ENCODE data around the gene DCDC2. TPM values are rescaled to one million over a fixed set of nuclear protein-coding genes. Genes with fewer than 3 reads are reported as not detected.
"Not testable (repeated sequence)": the region's sequence is repeated elsewhere in the genome, so short reads cannot be mapped to it uniquely, and the experiment has no call there.

The DCDC2 gene
- total RNA-seq, 1 experiment from 2014 or later: 0.08 TPM

DNA sequence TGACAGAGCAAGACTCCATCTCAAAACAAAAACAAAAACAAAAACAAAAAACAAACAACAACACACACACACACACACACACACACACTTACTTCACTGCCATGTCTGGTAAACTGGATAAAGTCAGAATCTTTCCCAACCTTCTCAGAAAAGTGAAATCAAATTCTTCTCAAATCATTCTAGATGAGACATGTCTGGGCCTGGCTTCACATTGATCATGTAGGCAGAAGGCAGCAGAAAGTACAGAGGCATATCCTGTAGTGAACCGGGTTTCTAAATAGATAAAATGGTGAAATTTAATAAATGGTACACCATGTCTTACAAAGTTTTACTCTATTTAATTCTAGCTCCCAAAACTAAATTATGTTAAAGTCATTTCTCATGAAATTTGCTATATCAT, 30.0 kb upstream of the DCDC2 start:
- Histone ChIP-seq H3K9me3 (replicated peaks) (no peaks in the 10 kb centered on the region), H3K27me3 (replicated peaks) (no peaks in the 10 kb centered on the region), H3K27ac (no peak overlapping the region), H3K4me3 (no peak overlapping the region), H3K36me3 (no peaks in the 10 kb centered on the region), H3K4me1 (replicated peaks) (no peaks in the 10 kb centered on the region)
- DNase-seq (ENCODE audit: low read depth in 1 of 2, low spot score in 2 of 2): no peak

DNA sequence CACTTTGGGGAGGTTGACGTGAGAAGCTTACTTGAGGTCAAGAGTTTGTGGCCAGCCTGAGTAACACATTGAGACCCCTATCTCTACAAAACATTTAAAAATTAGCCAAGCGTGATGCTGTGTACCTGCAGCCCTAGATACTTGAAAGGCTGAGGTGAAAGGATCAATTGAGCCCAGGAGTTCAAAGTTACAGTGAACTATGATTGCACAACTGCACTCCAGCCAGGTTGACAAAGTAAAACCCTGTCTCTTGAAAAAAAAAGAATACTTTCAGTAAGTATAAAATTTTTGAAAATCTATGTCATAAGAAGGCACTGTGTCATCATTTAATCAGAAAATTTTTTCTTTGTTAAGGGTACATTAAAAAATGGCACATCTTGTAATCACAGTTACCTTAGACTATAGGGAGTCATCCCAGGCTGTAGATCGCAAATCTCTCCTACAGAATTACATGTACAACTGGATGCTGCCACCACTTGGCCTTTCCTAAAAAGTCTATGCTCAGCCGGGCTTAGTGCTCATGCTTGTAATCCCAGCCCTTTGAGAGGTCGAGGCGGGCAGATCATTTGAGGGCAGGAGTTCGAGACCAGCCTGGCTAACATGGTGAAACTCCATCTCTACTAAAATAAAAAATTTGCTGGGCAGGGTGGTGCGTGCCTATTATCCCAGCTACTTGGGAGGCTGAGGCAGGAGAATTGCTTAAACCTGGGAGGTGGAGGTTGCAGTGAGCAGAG, 27.8 kb upstream of the DCDC2 start:
- H3K4me1 ChIP-seq (replicated peaks): no peaks in the 10 kb centered on the region
- H3K9me3 ChIP-seq (replicated peaks): no peaks in the 10 kb centered on the region
- H3K27ac ChIP-seq: no peak overlapping the region
- no peaks in the 10 kb centered on the region for H3K36me3 ChIP-seq
- no peak for DNase-seq (ENCODE audit: low read depth in 1 of 2, low spot score in 2 of 2)
- no peak overlapping the region for H3K4me3 ChIP-seq
- H3K27me3 ChIP-seq (replicated peaks): no peaks in the 10 kb centered on the region

DNA sequence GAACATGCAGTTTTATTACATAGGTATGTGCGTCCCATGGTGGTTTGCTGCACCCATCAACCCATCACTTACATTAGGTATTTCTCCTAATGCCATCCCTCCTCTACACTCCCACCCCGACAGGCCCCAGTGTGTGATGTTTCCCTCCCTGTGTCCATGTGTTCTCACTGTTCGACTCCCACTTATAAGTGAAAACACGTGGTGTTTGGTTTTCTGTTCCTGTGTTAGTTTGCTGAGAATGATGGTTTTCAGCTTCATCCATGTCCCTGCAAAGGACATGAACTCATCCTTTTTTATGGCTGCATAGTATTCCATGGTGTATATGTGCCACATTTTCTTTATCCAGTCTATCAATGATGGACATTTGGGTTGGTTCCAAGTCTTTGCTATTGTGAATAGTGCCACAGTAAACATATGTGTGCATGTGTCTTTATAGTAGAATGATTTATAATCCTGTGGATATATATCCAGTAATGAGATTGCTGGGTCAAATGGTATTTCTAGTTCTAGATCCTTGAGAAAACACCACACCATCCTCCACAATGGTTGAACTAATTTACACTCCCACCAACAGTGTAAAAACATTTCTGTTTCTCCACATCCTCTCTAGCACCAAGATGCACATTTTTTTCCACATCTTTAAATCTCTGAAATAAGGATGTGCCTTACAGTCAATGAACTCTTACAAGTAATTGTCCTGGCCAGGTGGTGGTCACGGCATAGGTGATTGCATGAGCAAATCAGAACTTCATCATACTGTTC, 26.7 kb upstream of the DCDC2 start:
- not testable (repeated sequence) for H3K27ac ChIP-seq

DNA sequence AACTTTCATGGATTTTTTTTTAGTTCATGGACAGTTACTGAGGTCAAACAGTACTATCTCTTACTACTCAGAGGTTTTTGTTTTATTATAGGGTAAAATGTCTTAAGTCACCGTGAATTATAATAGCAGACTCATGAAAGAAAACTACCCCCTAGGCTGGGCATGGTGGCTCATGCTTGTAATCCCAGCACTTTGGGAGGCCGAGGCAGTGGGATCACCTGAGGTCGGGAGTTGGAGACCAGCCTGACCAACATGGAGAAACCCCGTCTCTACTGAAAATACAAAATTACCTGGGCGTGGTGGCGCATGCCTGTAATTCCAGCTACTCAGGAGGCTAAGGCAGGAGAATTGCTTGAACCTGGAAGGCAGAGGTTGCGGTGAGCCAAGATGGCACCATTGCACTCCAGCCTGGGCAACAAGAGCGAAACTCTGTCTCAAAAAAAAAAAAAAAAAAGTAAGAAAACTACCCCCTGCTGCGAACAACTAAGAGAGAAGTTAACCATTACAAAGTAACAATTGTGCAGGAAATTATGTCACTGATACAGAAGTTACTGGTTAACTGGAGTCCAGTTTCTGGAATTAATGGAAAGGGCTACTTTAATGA, 25.1 kb upstream of the DCDC2 start:
- H3K27ac ChIP-seq; H3K4me3 ChIP-seq; H3K9me3 ChIP-seq (replicated peaks); DNase-seq (ENCODE audit: low read depth in 1 of 2, low spot score in 2 of 2); H3K27me3 ChIP-seq (replicated peaks); H3K36me3 ChIP-seq; H3K4me1 ChIP-seq (replicated peaks): not testable (repeated sequence)

More for the DNA sequence above, 26.7 kb upstream of the DCDC2 start:
- not testable (repeated sequence) for H3K27me3 ChIP-seq (replicated peaks); H3K4me3 ChIP-seq; H3K4me1 ChIP-seq (replicated peaks); DNase-seq (ENCODE audit: low read depth in 1 of 2, low spot score in 2 of 2); H3K36me3 ChIP-seq; H3K9me3 ChIP-seq (replicated peaks)

DNA sequence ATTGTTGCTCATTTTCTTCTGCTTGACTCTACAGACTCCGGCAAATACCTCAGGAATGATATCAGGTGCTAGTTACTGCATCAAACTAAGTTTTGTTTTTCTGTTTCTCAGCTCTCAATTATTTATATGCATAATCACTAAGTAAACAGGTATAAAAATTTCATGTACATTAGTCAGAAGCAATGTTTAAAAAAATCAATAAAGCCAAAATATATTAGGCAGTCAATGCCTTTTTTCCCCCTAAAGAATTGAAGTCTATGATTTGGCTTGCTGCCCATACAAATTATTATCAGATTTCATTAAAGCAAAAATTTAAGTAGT, 24.3 kb upstream of the DCDC2 start:
- no peak overlapping the region for H3K27ac ChIP-seq
- H3K27me3 ChIP-seq (replicated peaks): no peaks in the 10 kb centered on the region
- H3K9me3 ChIP-seq (replicated peaks): no peaks in the 10 kb centered on the region
- DNase-seq (ENCODE audit: low read depth in 1 of 2, low spot score in 2 of 2): no peak
- no peak overlapping the region for H3K4me3 ChIP-seq
- no peaks in the 10 kb centered on the region for H3K36me3 ChIP-seq
- H3K4me1 ChIP-seq (replicated peaks): no peaks in the 10 kb centered on the region

DNA sequence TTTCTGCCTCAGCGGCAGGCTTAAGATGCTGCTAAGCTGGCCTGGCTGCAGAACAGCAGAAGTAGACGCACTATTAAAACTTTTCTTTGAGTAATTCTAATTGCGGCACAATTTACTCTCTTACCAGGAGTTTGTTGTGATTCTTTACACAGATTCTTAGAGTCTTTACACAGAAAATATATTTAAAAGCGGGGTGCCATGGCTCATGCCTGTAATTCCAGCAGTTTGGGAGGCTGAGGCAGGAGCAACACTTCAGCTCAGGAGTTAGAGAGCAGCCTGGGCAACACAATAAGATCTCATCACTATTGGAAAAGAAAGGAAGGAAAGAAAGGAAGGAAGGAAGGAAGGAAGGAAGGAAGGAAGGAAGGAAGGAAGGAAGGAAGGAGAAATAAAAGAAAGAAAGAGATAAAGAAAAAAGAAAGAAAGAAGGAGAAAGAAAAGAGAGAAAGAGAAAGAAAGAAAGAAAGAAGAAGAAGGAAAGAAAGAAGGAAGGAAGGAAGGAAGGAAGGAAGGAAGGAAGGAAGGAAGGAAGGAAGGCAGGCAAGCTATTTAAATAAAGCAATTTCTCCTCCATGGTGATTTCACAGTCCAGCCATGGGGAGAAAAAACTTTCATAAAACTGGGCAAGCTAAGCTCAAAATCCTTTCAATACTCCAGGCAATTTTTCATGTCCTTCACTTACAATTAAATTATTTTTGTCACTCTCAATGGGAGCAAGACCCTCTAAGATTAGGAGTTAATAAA, 23.8 kb upstream of the DCDC2 start:
- H3K27ac ChIP-seq: no peak overlapping the region
- no peaks in the 10 kb centered on the region for H3K27me3 ChIP-seq (replicated peaks)
- no peak for DNase-seq (ENCODE audit: low read depth in 1 of 2, low spot score in 2 of 2)
- no peaks in the 10 kb centered on the region for H3K9me3 ChIP-seq (replicated peaks)
- no peak overlapping the region for H3K4me3 ChIP-seq
- no peaks in the 10 kb centered on the region for H3K4me1 ChIP-seq (replicated peaks)
- H3K36me3 ChIP-seq: no peaks in the 10 kb centered on the region

DNA sequence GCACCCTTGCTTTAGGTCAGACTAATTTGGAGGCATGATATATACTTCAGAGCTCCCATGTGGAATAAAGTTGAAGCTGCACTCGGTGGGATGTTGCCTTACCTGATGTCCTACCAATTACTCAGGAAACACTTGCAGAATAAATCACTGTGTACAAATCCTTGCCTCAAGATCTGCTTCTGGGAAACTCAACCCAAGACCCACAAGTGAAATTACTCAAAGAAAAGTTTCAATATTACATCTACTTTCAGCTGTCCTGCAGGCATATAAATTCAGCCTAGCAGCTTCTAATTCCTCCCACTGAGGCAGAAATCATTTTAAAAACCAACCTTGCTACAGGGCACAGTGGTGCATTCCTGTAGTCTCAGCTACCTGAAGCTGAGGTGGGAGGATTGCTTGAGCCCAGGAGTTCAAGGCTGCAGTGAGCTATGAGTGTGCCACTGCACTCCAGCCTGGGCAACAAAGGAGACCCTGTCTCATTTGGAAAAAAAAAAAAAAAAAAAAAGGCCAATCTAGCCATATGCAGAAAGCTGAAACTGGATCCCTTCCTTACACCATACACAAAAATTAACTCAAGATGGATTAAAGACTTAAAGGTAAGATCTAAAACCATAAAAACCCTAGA, 20.7 kb upstream of the DCDC2 start:
- Histone ChIP-seq H3K9me3 (replicated peaks) (no peaks in the 10 kb centered on the region), H3K27me3 (replicated peaks) (no peaks in the 10 kb centered on the region), H3K27ac (no peak overlapping the region), H3K36me3 (no peaks in the 10 kb centered on the region), H3K4me3 (no peak overlapping the region), H3K4me1 (replicated peaks) (no peaks in the 10 kb centered on the region)
- DNase-seq (ENCODE audit: low read depth in 1 of 2, low spot score in 2 of 2): no peak

DNA sequence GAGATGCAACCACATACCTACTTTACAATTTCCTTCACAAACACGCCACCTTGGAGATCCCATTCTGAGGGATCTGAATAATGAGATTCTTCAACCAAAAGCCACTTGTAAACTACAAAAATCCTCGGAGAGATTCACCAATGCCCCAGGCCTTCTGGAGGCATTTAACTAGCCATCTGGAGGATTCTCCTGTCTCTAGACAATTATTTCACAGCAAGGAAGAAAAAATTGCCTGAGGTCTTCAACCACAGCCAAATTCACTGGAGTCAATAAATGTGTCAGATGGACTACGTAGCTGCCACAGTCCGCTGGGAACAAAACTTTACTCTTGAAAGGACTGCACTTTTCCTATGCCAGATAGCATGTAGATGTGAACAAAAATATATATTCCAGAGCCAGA, 19.0 kb upstream of the DCDC2 start:
- H3K27ac ChIP-seq: no peak overlapping the region
- no peaks in the 10 kb centered on the region for H3K9me3 ChIP-seq (replicated peaks)
- no peaks in the 10 kb centered on the region for H3K27me3 ChIP-seq (replicated peaks)
- no peak overlapping the region for H3K4me3 ChIP-seq
- H3K4me1 ChIP-seq (replicated peaks): no peaks in the 10 kb centered on the region
- H3K36me3 ChIP-seq: no peaks in the 10 kb centered on the region
- DNase-seq (ENCODE audit: low read depth in 1 of 2, low spot score in 2 of 2): no peak

DNA sequence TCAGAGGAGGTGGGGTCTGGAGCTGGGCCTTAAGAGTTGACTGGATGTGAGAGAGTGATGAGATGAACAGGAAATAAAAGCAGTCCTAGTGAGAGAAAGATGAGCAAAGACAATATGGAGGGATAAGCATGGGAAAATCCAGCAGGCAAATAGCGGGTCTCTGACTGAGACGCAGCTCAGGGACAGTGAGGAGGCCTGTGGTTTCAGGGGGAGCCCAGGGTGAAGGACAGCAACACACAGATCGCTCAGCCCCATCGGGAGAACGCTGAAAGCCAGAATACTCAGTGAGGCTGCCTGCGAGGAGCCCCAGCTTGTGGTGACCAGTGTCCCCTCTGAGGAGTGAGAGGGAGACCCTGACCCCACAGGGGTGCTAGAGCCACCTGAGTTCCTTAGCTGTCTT, 16.8 kb upstream of the DCDC2 start:
- Histone ChIP-seq H3K9me3 (replicated peaks) (no peaks in the 10 kb centered on the region), H3K27me3 (replicated peaks) (no peaks in the 10 kb centered on the region)

DNA sequence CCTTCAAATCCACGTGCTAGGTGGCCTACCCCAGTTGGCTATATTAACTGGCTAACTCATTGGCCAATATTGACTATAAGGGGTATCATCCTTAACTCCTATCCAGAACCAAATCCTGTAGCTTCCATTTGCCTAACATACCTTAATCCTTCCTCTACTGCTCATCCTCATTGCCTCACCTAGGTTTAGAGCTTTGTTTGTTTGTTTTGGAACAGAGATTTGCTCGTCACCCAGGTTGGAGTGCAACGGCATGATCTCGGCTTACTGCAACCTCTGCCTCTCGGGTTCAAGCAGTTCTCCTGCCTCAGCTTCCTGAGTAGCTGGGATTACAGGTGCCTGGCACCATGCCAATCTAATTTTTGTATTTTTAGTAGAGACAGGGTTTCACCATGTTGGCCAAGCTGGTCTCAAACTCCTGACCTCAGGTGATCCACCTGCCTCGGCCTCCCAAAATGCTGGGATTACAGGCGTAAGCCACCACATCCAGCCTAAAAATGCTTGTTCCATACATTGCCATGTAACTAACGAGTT, 7.3 kb upstream of the DCDC2 start:
- not testable (repeated sequence) for H3K27me3 ChIP-seq (replicated peaks); H3K4me1 ChIP-seq (replicated peaks); H3K4me3 ChIP-seq; DNase-seq (ENCODE audit: low read depth in 1 of 2, low spot score in 2 of 2); H3K27ac ChIP-seq; H3K9me3 ChIP-seq (replicated peaks); H3K36me3 ChIP-seq

More for the DNA sequence above, 16.8 kb upstream of the DCDC2 start:
- no peaks in the 10 kb centered on the region for H3K36me3 ChIP-seq
- no peak overlapping the region for H3K4me3 ChIP-seq
- H3K4me1 ChIP-seq (replicated peaks): no peaks in the 10 kb centered on the region
- DNase-seq (ENCODE audit: low read depth in 1 of 2, low spot score in 2 of 2): no peak
- no peak overlapping the region for H3K27ac ChIP-seq

DNA sequence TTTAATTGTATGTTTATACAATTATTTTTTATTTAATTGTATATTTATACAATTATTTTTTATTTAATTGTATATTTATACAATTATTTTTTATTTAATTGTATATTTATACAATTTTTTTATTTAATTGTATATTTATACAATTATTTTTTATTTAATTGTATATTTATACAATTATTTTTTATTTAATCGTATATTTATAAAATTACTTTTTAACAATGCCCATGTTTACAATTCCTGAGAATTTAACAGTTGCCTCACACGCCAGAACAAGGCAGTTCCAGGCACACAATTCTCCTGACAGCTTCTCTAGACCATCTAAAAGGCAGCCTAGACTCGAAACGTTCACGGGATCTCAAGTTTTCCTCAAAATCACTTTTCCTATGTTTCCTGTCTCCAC, 4.5 kb upstream of the DCDC2 start:
- H3K9me3 ChIP-seq (replicated peaks): not testable (repeated sequence)

DNA sequence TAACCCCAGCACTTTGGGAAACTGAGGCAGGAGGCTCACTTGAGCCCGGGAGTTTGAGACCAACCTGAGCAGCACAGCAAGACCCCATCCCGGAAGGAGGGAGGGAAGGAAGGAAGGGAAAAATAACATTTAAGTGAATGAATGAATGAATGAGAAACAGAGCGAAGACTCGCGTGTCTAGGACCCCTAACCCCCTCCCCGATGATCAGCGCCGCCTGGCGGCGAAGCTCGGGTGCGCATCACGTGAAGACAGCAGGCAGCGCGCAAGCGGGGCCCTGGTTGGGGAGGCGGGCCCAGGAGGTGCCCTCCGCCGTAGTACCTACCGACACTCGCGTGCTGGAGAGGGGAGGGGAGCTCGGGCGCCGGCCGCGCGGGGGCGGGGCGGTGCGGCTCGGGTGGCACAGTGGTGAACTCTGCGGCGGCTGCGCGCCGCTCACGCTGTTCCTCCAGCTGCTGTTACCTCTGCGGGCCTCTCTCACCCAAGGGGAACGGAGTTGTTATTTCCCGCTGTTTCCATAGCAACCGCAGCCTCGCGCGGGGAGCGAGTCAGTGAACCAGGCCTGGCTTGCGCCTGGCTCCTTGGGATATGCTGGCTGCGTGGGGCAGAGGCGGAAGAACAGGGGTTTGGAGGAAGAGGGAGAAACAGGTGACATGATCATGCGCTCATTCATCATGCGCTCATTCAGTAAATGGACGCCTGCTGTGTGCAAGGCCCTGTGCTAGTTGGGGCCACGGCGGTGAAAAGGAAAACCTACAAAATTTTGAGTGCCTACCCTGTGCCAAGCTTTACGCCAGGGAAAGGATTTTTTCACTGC, 2.0 kb upstream of the DCDC2 start:
- Histone ChIP-seq H3K9me3 (replicated peaks) (no peaks in the 10 kb centered on the region), H3K27me3 (replicated peaks) (no peaks in the 10 kb centered on the region), H3K36me3 (no peaks in the 10 kb centered on the region), H3K27ac (no peak overlapping the region), H3K4me3 (peak overlapping the region; percentile 34), H3K4me1 (replicated peaks) (0 out of 2 replicates have a peak, but pooled peaks cover 3% of the 10 kb centered on the region)
- peak; percentile 62 to 80 for DNase-seq (ENCODE audit: low read depth in 1 of 2, low spot score in 2 of 2)

More for the DNA sequence above, 4.5 kb upstream of the DCDC2 start:
- H3K4me3 ChIP-seq; H3K27ac ChIP-seq; H3K4me1 ChIP-seq (replicated peaks); H3K36me3 ChIP-seq; H3K27me3 ChIP-seq (replicated peaks); DNase-seq (ENCODE audit: low read depth in 1 of 2, low spot score in 2 of 2): not testable (repeated sequence)
